ENCODE results near the gene MAGEA6.
"Not testable (repeated sequence)": the region's sequence is repeated elsewhere in the genome, so short reads cannot be mapped to it uniquely, and the experiment has no call there.

MAGEA6 gene

GRCh38 chrX:152753686-152754650, 15.5 kb downstream of the MAGEA6 start, which contains the start of gene MAGEA2:
Gene MAGEA2 (minus strand): TSS chrX:152753842. CDS start chrX:152751363, 2,479 bp downstream.
- H3K9me3 Mint-ChIP-seq, DNase-seq: not testable (repeated sequence)

DNA sequence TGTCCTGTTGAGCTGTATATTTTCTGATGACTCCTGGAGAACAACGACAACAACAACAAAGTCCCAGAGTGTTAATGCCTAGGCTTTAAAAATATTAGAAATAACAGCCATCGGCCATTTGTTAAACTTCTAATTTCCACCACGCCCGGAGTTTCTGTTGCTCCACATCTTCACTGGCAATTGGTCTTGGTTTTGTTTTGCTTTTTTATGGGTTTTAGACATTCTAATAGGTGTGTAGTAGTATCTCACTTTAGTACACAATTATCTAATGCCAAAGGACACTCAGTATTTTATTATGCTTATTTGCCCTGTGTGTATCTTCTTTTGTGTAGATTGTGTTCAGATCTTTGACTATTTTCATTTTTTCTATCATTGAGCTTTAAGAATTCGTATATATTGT, 30.9 kb downstream of the MAGEA6 start:
- no peaks in the 10 kb centered on the region for H3K9me3 Mint-ChIP-seq

More at GRCh38 chrX:152753686-152754650, 15.5 kb downstream of the MAGEA6 start, which contains the start of gene MAGEA2:
- H3K27ac Mint-ChIP-seq; H3K27me3 Mint-ChIP-seq; H3K4me1 Mint-ChIP-seq; H3K4me3 Mint-ChIP-seq; ATAC-seq; H3K36me3 Mint-ChIP-seq (ENCODE audit: low read depth): not testable (repeated sequence)

GRCh38 chrX:152736528-152736927, 33.0 kb downstream of the MAGEA6 start:
- H3K27ac Mint-ChIP-seq; H3K4me1 Mint-ChIP-seq; DNase-seq; H3K27me3 Mint-ChIP-seq; H3K9me3 Mint-ChIP-seq; H3K36me3 Mint-ChIP-seq (ENCODE audit: low read depth); H3K4me3 Mint-ChIP-seq; ATAC-seq: not testable (repeated sequence)

More for the DNA sequence above, 30.9 kb downstream of the MAGEA6 start:
- DNase-seq (no peak), ATAC-seq (no peak)
- H3K4me1 Mint-ChIP-seq, result no peaks in the 10 kb centered on the region
- no peak overlapping the region for H3K4me3 Mint-ChIP-seq
- no peaks in the 10 kb centered on the region for H3K36me3 Mint-ChIP-seq (ENCODE audit: low read depth)
- no peak overlapping the region for H3K27ac Mint-ChIP-seq
- no peaks in the 10 kb centered on the region for H3K27me3 Mint-ChIP-seq

DNA sequence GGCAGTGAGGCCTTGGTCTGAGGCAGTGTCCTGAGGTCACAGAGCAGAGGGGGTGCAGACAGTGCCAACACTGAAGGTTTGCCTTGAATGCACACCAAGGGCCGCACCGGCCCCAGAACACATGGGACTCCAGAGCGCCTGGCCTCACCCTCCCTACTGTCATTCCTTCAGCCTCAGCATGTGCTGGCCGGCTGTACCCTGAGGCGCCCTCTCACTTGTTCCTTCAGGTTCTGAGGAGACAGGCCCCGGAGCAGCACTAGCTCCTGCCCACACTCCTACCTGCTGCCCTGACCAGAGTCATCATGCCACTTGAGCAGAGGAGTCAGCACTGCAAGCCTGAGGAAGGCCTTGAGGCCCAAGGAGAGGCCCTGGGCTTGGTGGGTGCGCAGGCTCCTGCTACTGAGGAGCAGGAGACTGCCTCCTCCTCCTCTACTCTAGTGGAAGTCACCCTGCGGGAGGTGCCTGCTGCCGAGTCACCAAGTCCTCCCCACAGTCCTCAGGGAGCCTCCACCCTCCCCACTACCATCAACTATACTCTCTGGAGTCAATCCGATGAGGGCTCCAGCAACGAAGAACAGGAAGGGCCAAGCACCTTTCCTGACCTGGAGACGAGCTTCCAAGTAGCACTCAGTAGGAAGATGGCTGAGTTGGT, 33.5 kb downstream of the MAGEA6 start:
- Mint-ChIP-seq H3K27me3 (no peaks in the 10 kb centered on the region), H3K4me1 (no peaks in the 10 kb centered on the region), H3K9me3 (no peaks in the 10 kb centered on the region), H3K27ac (no peak overlapping the region), H3K36me3 (ENCODE audit: low read depth) (no peaks in the 10 kb centered on the region), H3K4me3 (no peak overlapping the region)
- no peak for DNase-seq
- ATAC-seq, result no peak

DNA sequence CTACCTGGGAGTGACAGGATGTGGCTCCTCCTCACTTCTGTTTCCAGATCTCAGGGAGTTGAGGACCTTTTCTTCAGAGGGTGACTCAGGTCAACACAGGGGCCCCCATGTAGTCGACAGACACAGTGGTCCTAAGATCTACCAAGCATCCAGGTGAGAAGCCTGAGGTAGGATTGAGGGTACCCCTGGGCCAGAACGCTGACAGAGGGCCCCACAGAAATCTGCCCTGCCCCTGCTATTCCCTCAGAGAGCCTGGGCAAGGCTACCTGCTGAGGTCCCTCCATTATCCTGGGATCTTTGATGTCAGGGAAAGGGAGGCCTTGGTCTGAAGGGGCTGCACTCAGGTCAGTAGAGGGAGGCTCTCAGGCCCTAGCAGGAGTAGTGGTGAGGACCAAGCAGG, 34.4 kb downstream of the MAGEA6 start:
- ATAC-seq (no peak), DNase-seq (no peak)
- Mint-ChIP-seq H3K27me3 (no peaks in the 10 kb centered on the region), H3K27ac (no peak overlapping the region), H3K4me3 (no peak overlapping the region), H3K9me3 (no peaks in the 10 kb centered on the region), H3K36me3 (ENCODE audit: low read depth) (no peaks in the 10 kb centered on the region), H3K4me1 (no peaks in the 10 kb centered on the region)

GRCh38 chrX:152734143-152734858, 35.2 kb downstream of the MAGEA6 start:
- H3K27me3 Mint-ChIP-seq; DNase-seq; H3K4me1 Mint-ChIP-seq; H3K4me3 Mint-ChIP-seq; H3K9me3 Mint-ChIP-seq; H3K27ac Mint-ChIP-seq; ATAC-seq; H3K36me3 Mint-ChIP-seq (ENCODE audit: low read depth): not testable (repeated sequence)

DNA sequence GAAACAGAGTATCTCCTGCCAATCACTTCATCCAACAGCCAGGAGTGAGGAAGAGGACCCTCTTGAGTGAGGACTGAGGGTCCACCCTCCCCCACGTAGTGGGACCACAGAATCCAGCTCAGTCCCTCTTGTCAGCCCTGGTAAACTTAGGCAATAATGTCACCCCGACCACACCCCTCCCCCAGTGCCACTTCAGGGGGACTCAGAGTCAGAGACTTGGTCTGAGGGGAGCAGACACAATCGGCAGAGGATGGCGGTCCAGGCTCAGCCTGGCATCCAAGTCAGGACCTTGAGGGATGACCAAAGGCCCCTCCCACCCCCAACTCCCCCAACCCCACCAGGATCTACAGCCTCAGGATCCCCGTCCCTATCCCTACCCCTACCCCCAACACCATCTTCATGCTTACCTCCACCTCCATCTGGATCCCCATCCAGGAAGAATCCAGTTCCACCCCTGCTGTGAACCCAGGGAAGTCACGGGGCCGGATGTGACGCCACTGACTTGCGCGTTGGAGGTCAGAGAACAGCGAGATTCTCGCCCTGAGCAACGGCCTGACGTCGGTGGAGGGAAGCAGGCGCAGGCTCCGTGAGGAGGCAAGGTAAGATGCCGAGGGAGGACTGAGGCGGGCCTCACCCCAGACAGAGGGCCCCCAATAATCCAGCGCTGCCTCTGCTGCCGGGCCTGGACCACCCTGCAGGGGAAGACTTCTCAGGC, 36.1 kb downstream of the MAGEA6 start, which contains the start of the genes CSAG1 and MAGEA12:
Gene CSAG1 (minus strand): TSS at position 461 of the 715 bp plus-strand sequence. CDS start 1,261 bp downstream, outside the sequence.
Gene MAGEA12 (plus strand): TSS at position 497 of the 715 bp plus-strand sequence. CDS start 2,405 bp downstream, outside the sequence.
- Mint-ChIP-seq H3K9me3 (no peaks in the 10 kb centered on the region), H3K27me3 (peaks cover 3% of the 10 kb centered on the region), H3K4me3 (no peak within 1 kb of the TSS), H3K36me3 (ENCODE audit: low read depth) (no peaks in the 10 kb centered on the region), H3K4me1 (no peaks in the 10 kb centered on the region), H3K27ac (no peak within 1 kb of the TSS)
- DNase-seq (no peak), ATAC-seq (no peak)

GRCh38 chrX:152725409-152725808, 44.1 kb downstream of the MAGEA6 start:
- ATAC-seq (no peak), DNase-seq (no peak)
- H3K9me3 Mint-ChIP-seq, result no peaks in the 10 kb centered on the region
- H3K4me3 Mint-ChIP-seq, result no peak overlapping the region
- no peak overlapping the region for H3K27ac Mint-ChIP-seq
- no peaks in the 10 kb centered on the region for H3K4me1 Mint-ChIP-seq
- peaks cover 3% of the 10 kb centered on the region for H3K27me3 Mint-ChIP-seq
- no peaks in the 10 kb centered on the region for H3K36me3 Mint-ChIP-seq (ENCODE audit: low read depth)
